ENCODE results near the gene MYLIP. TPM values are rescaled to one million over a fixed set of nuclear protein-coding genes. Genes with fewer than 3 reads are reported as not detected.

The MYLIP gene
- total and polyA plus RNA-seq, 2 of the 13 experiments (the other 11 are each of a cell fraction or from before 2014, with no cell fraction given) = 3.4 to 10.8 TPM

DNA sequence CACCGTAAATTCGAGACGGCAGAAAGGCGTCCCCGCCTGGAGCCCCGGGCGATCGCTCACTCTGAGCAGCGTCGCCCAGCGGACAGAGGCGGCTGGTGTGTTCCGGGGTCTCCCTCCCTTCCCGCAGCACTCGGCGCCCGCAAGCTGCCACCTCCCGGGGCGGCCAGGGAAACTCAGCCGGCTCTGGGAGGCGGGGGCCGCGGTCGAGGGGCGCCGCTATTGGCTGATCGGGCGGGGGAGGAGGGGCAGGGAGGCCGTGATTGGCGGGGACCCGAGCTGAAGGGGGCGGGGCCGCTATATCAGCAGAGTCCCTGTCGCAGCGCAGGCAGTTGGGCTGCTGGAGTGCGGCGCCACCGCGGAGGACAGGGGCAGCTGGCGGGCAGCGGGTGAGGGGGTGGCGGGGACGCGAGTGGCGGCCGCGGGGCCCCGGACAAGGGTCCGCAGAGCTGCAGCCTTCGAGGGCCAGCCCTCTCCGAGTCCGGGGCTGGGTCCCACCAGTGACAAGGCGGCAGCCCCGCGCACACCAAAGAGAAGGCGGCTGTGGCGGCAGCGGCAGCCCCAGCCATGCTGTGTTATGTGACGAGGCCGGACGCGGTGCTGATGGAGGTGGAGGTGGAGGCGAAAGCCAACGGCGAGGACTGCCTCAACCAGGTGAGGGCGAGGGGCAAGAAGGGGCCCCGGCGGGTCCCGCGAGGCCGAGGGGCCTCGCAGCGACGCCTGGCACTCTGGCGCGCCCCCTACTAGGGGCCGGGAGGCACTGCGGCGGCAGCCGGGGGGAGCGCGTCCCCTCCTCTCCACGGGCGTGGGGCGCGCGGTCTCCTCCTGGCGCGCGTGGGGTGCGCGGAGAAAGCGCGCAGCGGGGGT, at the start of gene MYLIP (continued):
- TF ChIP-seq, protein P1, sequence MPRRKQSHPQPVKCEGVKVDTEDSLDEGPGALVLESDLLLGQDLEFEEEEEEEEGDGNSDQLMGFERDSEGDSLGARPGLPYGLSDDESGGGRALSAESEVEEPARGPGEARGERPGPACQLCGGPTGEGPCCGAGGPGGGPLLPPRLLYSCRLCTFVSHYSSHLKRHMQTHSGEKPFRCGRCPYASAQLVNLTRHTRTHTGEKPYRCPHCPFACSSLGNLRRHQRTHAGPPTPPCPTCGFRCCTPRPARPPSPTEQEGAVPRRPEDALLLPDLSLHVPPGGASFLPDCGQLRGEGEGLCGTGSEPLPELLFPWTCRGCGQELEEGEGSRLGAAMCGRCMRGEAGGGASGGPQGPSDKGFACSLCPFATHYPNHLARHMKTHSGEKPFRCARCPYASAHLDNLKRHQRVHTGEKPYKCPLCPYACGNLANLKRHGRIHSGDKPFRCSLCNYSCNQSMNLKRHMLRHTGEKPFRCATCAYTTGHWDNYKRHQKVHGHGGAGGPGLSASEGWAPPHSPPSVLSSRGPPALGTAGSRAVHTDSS (CRISPR knock-in tag; conservative IDR thresholded peaks at IDR 0.05) = no peak
- TF ChIP-seq CBFB (CRISPR knock-in tag; IDR thresholded peaks at IDR 0.05) = no peak
- no peak for TF ChIP-seq ZSCAN29 (CRISPR knock-in tag; conservative IDR thresholded peaks at IDR 0.05)
- TF ChIP-seq, protein P2, sequence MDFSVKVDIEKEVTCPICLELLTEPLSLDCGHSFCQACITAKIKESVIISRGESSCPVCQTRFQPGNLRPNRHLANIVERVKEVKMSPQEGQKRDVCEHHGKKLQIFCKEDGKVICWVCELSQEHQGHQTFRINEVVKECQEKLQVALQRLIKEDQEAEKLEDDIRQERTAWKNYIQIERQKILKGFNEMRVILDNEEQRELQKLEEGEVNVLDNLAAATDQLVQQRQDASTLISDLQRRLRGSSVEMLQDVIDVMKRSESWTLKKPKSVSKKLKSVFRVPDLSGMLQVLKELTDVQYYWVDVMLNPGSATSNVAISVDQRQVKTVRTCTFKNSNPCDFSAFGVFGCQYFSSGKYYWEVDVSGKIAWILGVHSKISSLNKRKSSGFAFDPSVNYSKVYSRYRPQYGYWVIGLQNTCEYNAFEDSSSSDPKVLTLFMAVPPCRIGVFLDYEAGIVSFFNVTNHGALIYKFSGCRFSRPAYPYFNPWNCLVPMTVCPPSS (IDR thresholded peaks at IDR 0.05) = no peak
- TF ChIP-seq, protein P3, sequence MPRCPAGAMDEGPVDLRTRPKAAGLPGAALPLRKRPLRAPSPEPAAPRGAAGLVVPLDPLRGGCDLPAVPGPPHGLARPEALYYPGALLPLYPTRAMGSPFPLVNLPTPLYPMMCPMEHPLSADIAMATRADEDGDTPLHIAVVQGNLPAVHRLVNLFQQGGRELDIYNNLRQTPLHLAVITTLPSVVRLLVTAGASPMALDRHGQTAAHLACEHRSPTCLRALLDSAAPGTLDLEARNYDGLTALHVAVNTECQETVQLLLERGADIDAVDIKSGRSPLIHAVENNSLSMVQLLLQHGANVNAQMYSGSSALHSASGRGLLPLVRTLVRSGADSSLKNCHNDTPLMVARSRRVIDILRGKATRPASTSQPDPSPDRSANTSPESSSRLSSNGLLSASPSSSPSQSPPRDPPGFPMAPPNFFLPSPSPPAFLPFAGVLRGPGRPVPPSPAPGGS (CRISPR knock-in tag; IDR thresholded peaks at IDR 0.05) = peak; percentile 35; the same call in 1 of the 2 replicates
- TF ChIP-seq GPN1 (CRISPR knock-in tag; IDR thresholded peaks at IDR 0.05; ENCODE audit: borderline replicate concordance) = 0 out of 2 replicates have a peak, but pooled peaks have one; percentile 19
- TF ChIP-seq, protein P4, sequence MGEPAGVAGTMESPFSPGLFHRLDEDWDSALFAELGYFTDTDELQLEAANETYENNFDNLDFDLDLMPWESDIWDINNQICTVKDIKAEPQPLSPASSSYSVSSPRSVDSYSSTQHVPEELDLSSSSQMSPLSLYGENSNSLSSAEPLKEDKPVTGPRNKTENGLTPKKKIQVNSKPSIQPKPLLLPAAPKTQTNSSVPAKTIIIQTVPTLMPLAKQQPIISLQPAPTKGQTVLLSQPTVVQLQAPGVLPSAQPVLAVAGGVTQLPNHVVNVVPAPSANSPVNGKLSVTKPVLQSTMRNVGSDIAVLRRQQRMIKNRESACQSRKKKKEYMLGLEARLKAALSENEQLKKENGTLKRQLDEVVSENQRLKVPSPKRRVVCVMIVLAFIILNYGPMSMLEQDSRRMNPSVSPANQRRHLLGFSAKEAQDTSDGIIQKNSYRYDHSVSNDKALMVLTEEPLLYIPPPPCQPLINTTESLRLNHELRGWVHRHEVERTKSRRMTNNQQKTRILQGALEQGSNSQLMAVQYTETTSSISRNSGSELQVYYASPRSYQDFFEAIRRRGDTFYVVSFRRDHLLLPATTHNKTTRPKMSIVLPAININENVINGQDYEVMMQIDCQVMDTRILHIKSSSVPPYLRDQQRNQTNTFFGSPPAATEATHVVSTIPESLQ (CRISPR knock-in tag; conservative IDR thresholded peaks at IDR 0.05) = 0 out of 2 replicates have a peak, but pooled peaks have one; percentile 29
- peak; percentile 43 for TF ChIP-seq FOSL2 (CRISPR knock-in tag; IDR thresholded peaks at IDR 0.05)
- peak; percentile 55; the same call in 1 of the 2 replicates for TF ChIP-seq PITX1 (CRISPR knock-in tag; IDR thresholded peaks at IDR 0.05)
- TF ChIP-seq ZNF737 (CRISPR knock-in tag; IDR thresholded peaks at IDR 0.05; ENCODE audit: borderline replicate concordance) = no peak
- TF ChIP-seq ZBTB3 (CRISPR knock-in tag; IDR thresholded peaks at IDR 0.05; ENCODE audit: borderline replicate concordance, low read depth) = no peak
- TF ChIP-seq MBNL3 (CRISPR knock-in tag; conservative IDR thresholded peaks at IDR 0.05) = no peak
- TF ChIP-seq, protein P5, sequence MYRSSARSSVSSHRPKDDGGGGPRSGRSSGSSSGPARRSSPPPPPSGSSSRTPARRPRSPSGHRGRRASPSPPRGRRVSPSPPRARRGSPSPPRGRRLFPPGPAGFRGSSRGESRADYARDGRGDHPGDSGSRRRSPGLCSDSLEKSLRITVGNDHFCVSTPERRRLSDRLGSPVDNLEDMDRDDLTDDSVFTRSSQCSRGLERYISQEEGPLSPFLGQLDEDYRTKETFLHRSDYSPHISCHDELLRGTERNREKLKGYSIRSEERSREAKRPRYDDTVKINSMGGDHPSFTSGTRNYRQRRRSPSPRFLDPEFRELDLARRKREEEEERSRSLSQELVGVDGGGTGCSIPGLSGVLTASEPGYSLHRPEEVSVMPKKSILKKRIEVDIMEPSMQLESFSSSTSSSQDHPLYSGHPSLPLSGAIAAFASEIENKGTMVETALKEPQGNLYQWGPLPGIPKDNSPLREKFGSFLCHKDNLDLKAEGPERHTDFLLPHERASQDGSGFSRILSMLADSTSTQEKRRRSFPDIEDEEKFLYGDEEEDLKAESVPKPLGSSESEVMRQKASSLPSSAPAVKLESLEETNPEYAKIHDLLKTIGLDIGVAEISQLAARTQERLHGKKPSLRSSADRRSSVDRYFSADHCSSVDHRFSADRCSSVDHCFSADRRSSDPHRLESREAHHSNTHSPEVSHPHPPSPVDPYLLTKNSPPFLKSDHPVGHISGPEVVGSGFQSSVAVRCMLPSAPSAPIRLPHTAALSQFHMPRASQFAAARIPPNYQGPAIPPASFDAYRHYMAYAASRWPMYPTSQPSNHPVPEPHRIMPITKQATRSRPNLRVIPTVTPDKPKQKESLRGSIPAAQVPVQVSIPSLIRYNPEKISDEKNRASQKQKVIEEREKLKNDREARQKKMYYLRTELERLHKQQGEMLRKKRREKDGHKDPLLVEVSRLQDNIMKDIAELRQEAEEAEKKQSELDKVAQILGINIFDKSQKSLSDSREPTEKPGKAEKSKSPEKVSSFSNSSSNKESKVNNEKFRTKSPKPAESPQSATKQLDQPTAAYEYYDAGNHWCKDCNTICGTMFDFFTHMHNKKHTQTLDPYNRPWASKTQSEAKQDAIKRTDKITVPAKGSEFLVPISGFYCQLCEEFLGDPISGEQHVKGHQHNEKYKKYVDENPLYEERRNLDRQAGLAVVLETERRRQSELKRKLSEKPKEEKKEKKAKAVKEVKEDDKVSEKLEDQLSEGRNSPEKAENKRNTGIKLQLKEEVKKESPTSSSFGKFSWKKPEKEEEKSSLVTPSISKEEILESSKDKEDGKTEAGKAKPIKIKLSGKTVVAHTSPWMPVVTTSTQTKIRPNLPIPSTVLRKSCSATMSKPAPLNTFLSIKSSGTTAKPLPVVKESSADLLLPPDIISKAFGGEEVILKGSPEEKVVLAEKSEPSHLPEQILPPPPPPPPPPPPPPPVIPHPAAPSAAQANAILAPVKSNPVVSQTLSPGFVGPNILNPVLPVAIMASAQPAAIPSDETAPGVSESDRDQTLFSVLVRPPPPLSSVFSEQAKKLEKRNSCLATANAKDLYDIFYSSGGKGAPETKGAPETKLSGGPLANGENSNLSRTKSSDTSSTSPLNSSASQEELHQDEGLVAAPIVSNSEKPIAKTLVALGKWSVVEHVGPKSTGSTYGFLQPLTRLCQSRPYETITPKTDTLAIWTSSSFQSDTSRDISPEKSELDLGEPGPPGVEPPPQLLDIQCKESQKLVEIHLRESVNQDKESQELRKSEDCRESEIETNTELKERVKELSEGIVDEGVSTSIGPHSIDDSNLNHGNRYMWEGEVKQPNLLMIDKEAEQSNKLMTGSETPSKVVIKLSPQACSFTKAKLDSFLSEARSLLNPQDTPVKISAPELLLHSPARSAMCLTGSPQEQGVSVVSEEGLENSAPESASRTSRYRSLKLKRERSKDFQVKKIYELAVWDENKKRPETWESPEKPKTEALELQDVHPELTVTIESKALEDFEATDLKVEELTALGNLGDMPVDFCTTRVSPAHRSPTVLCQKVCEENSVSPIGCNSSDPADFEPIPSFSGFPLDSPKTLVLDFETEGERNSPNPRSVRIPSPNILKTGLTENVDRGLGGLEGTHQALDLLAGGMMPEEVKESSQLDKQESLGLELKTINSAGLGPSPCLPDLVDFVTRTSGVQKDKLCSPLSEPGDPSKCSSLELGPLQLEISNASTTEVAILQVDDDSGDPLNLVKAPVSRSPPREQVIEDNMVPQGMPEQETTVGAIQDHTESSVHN (CRISPR knock-in tag; IDR thresholded peaks at IDR 0.05) = no peak
